T-helper 2 cell (primary cell): ENCODE results near the gene STARD5.
A peak's percentile ranks its signal among the peaks of the same experiment; 100 is the strongest.

Source experiments
- DNase-seq, 5 experiments: peaks; one replicate each; pipeline versions ENCODE4 v3.0.0 to v3.0.0-alpha.2; 2012 to 2022

The STARD5 gene

DNA sequence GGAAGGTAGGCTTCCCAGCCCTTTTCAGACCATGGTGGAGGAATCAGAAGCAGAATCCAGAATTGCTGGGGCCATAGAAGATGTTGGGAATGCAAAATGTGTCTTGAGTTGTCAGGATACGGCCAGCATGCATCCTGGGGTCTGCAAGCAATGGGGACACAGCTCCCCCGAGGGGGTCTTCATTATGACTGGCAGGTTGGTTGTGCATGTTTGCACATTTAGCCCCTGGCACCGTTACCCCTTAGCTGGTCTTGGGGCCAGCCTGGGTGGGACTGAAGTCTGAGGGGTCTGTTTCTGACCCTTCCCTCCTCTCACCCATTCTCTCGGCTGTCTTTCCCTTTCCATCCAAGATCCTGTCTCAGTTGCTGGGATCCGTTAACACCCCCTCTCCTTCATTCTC is 50.7 kb downstream of the STARD5 start:
- DNase-seq = no peak

DNA sequence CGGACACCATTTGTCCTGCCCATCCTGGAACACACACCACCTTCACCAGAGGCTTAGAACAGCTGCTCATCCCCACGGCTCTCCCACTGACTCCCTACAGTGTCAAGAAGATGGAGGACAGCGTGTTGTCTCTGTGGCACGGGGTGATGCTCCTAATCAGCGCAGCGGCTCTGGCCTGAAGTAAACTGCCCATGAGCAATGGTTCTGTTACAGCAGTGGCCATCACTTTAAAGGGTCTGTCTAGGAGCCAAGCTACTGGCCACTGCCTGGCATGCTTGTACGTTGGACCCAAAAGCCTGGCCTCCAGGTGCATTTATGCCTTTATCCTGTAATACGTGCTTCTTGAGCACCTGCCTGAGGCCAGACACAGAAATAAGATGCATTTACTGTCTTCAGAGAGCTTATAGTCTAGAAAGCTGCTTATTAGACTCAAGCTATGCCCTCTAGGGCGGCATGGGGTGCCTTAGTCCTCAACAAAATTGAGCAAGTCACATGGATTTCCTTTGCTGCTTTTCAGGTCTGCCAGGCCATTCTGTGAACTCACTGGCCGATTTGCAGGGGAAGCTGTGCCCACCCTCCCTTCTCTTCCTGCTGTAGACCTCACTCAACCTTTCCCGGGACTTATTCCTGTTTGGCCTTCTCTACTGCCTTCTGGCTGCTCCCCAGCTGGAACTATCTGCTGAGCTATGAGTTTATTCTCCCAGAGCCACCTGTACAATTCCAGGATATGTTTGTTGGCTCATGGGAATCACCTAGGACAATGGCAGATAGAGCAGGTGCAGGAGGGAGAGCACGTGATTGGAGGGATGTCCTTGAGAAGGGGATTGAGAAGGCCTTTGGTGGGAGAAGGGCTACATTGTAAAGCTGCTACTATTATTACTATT is 51.9 kb downstream of the STARD5 start:
- DNase-seq = no peak

DNA sequence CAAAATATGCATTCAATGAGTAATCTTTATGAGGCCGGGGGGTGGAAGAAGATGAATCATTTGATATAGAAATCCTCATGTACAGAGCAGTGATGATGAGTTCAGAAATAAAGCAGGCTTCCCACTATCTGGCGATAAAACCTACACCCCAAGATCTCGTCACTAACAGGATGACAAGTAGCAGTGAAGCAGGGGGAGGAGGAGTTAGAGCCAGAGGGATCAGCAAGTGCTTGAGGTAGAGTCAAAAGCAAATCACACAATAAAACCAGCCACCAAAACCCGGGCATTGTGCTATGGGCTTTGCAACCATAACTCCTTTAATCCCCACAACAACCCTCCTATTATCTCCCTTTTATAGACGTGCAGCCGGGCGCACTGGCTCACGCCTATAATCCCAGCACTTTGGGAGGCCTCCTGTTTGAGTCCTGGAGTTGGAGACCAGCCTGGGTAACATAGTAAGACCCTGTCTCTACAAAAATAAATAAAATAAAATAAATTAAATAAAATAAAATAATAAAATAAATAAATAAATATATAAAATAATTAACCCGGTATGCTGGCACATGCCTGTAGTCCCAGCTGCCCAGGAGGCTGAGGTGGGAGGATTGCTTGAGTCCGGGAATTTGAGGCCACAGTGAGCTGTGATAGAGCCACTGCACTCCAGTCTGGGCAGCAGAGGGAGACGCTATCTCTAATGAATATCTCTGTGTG is 53.0 kb downstream of the STARD5 start:
- no peak for DNase-seq

DNA sequence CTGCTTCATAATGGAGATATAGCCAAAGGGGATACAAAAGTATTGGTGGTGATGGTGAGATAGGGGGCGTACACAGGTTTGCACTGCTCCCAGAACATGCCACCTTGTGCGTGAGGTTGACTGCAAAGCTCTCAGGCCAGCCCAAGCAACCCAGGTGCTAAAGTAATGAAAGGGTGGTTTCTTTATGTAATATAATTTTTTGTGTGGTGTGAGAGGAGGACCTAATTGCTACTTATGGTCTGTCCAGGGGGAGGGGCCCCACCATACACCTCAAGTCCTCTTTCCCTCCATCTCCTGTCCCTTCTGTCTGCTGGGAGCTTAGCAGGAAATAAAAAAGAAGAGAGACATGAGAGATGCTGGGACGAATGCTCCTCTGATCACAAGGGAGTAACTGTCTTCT is 53.8 kb downstream of the STARD5 start:
- DNase-seq = no peak

GRCh38 chr15:81268881-81269601 is 54.9 kb downstream of the STARD5 start:
- no peak for DNase-seq

DNA sequence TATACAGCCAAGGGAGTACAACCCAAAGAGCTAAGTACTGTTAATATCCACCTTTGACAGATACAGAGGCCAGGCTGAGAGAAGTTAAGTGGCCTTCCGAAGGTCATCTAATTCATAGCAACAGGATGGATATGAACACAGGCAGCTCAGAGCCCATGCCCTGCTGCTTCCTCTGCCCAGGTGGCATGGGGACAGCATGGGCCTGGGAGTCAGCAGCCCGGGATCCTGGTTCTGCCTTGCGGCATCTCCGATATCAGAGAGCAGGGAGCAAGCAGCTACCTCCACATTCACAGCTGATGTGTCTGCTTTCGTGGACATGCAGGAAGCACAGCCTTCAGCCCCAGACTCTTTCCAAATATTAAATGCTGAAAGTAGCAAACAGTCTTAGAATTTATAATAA is 55.6 kb downstream of the STARD5 start:
- DNase-seq = no peak

DNA sequence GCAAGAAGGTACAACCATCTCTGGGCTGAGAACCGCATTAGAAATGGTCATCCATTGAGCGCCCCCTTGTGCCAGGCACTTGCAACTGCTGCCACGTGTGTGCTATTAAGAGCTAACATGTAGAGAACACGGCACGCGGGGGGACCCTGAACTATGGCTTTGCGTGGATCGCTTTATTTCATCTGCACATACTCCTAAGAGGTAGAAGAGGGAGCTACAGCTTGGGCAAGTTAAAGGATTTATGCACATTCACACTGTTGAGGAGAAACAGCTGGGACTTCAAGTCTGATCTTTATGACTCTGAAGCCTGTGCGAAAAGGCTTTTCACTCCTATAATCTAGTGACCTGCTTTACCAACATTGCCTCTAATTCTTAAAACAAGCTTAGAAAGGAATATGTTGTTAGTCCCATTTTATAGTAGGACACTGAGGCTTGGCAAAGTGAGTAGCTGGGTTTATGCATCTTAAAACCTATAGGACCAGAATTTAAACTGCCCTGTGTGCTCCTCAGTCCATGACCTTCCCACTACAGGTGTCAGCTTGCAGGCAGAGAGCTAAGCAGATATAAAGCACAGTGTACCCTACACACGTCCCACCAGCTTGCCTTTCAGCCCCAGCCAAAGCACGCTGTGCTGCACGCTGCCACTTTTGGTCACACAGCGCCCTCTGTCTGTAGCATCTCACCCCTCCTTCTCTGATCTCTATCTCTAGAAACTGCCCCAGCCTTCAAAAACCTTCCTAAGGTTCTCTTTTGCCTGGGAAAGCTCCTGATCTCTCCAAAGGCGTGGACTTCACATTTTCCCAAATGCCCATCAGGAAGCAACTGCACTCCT is 57.8 kb downstream of the STARD5 start:
- peak; percentile 51 to 84 (median 65) for DNase-seq

GRCh38 chr15:81265256-81265943 is 58.5 kb downstream of the STARD5 start:
- DNase-seq = peak in 1 of 5 experiments; percentile 6

DNA sequence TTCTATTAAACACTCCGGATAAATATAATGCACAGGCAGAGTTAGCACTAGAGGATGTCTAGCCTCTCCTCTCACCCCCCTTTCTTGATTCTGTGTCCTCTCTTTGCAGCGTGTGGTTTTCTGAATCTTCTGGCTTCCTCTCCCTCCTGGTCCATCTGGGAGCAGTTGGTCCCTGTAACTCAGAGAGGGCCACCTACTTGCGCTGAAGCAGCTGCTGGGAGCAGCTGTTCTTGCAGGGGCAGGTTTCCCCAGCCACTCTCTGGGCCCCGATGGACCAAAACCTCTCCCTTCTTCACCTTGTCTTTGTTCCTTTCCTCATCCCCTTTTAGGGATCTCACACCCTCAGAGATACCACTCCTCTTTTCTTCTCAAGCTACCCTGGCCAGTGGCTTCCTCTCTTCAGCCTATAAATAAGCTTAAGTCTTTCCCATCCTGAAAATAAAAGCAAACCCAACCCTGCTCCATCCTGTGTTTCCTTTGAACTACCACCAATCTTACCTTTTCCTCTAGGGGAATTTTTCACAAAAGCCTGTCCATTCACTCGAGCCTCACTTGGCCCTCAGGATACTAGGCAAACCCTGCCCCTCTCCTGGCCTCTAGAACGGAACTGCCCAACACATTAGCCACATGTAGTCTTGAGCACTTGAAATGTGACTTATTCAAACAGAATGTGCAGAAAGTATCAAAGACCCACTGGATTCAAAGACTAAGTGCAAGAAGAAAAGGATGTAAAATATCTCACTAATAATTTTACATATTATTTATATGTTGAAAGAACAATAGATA is 59.7 kb downstream of the STARD5 start:
- no peak for DNase-seq

GRCh38 chr15:81263477-81263876 is 60.5 kb downstream of the STARD5 start:
- no peak for DNase-seq

- no peak for DNase-seq
Observed at GRCh38 chr15:81261172-81261811, 62.6 kb downstream of the STARD5 start.

DNA sequence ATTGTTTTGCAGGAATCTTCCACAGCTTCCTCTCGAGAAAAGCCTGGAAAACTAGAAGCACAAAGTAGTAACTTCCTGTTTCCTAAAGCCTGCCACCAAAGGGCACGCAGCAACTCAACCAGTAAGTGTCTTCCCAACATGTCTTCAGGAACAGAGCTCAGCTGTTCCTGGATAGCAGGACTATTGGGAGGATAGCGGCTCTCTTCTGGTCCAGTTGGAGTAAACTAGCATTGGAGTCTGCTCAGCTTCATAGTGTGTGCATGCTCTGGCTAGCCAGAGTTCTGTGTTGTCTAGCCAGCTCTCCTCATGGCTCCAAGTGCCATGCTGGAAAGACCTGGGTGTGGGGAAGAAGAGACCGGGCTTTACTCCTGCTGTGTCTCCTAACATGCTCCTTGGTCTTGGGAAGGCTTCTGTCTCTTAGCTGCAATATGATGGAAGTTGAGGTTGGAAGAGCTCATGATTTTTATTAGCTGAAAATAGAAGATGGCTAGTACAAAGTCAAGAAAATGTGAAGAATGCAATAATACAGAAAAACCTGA is 64.1 kb downstream of the STARD5 start:
- no peak for DNase-seq
